Activated T-cell treated with anti-CD3 and anti-CD28 coated beads, Interleukin-2, amount 50 U/mL, for 48 hours (primary cell): ENCODE data around the gene B4GALNT4.
"Not testable (repeated sequence)": the region's sequence is repeated elsewhere in the genome, so short reads cannot be mapped to it uniquely, and the experiment has no call there.

Experiments
- DNase-seq, 2 experiments: peaks; one replicate each; pipeline ENCODE4 v3.0.0-alpha.2; 2020

The B4GALNT4 gene

GRCh38 chr11:336659-337198 is 32.6 kb upstream of the B4GALNT4 start:
- no peak for DNase-seq

DNA sequence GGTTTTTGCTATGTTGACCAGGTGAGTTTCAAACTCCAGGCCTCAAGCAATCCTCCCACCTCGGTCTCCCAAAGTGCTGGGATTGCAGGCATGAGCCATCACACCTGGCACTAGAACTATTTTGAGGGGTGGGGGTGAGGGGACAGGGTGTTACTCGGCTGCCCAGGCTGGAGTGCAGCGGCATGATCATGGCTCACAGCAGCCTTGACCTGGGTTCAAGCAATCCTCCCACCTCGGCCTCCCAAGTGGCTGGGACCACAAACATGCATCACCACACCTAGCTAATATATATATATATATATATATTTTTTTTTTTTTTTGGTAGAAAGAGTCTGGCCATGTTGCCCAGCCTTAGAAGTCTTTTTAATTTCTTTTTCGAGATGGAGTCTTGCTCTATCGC is 31.6 kb upstream of the B4GALNT4 start:
- no peak for DNase-seq

GRCh38 chr11:339963-340362 is 29.3 kb upstream of the B4GALNT4 start:
- DNase-seq: no peak

GRCh38 chr11:340539-341512 is 28.5 kb upstream of the B4GALNT4 start:
- no peak for DNase-seq

DNA sequence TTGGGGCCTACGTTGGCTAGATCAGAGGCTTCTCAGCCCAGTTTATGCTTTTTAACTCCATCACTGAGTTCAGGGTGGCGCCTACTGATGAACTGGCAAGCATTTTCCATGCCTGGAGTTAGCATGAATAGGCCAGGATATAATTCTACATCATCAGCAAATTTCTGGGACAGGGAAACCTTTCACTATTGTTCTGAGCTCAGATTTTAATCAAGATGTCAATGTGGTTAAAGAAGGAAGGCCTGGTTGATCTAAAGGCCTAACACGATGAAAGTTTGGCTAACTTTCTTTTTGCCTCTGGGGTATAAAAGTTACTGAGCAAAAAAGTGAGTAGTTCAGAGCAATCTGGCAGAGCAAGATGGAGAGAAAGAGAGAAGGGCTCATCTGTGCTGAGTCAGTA is 27.0 kb upstream of the B4GALNT4 start:
- DNase-seq: no peak

- no peak for DNase-seq
Observed at GRCh38 chr11:344836-345578, 24.3 kb upstream of the B4GALNT4 start.

DNA sequence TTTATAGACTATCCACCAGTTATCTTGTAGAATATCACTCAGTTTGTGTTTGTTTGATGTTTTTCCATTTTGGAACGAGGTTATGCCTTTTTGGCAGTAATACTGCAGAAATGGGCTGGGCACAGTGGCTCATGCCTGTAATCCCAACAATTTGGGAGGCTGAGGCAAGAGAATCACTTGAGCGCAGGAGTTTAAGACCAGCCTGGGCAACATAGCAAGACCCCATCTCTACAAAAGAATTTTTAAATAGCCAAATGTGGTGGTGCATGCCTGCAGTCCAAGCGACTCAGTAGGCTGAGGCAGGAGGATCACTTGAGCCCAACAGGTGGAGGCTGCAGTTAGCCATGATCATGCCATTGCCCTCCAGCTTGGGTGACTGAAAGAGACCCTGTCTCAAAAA is 22.8 kb upstream of the B4GALNT4 start:
- no peak for DNase-seq

DNA sequence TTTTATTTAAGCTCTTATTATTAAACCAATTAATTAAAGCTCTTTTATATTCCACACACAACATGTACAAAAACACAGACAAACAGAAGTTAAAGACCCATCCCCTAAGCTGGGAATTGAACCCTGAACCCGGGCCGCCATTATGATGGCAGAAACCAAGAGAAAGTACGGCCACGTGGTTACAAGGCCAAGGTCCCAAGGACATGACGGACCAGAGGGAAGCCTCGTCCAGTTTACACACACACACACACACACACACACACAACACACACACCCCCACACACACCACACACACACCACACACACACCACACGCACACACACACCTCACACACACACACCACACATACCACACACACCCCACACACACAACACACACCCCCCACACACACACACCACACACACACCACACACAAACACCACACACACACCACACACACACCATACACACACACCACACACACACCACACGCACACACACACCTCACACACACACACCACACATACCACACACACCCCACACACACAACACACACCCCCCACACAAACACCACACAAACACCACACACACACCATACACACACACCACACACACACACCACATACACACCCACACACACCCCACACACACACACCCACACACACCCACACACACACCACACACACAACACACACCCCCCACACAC is 19.9 kb upstream of the B4GALNT4 start:
- DNase-seq: not testable (repeated sequence)

GRCh38 chr11:350033-350722 is 19.1 kb upstream of the B4GALNT4 start:
- not testable (repeated sequence) for DNase-seq

DNA sequence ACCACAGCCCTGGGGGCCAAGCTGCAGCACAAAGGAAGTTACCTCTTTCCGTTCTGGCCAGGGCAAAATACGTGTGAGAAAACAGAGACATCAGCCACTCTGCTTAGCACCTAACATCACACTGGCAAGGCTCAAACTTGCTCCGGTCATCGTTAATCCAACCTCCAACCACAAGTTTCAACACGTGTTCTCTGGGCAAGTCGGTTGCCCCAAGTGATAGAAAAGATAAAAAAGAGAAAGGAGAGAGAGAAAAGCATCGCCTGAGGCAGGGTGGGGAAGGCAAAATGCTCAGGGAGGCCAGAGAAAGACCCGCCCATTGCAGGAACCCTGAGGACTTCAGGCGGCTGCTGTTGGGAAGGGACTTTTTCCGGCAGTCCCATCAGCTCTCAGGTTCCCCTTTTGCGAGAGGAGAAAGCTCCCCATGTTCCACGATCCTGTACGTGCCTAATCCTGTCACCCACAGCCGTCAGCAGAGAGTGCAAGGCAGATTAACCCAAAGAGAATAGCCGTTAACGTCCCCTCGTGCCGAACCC is 18.5 kb upstream of the B4GALNT4 start:
- DNase-seq: no peak

DNA sequence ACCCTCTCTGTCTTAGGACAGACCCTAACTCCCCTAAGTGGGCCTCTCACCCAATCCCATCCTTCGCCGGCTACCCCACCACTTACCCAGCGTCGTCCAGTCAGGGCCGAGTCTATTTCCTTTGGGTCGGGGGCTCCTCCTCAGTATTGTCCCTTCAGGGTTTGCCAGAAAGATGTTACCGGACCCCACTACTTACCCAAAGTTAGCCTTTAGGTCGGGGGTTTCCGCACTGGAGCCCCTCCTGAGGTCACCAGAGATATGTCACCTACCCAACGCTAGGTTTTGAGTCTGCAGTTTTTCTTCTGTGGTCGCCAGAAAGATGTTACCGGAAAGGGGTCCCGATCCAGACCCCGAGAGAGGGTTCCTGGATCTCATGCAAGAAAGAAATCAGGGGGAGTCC is 17.9 kb upstream of the B4GALNT4 start:
- no peak for DNase-seq

GRCh38 chr11:352456-353031 is 16.8 kb upstream of the B4GALNT4 start:
- no peak for DNase-seq

DNA sequence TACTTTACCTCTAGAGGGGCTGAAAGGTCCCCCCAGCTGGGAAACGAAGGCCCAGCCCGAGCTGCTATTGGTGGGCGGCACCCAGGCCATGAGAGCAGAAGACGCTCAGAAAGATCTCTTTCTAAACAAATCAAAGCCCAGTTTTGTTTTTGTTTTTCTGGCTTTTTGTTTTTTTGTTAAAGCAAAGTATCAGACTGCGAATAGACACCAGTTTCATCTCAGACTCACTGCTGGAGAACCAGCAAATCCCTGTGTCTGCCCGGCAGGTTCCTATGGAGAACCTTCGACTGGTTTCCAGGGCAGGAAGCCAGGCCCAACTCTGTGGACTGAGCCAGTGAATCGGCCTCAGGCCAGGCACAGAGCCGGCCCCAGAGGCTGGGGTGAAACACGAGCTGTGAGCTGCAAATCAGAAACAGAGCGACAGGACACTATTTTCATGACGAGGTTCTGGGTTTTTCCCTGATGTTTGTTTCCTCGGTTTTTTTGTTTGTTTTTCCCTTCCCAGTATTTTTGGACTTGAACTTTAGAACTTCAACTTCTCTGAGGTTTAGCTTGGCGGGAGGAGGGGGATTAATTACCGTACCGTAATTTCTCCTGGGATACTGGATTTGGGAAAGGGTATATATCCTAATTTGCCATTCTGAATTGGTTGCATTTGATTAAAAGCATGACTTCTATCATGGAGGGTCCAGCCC is 16.0 kb upstream of the B4GALNT4 start:
- no peak for DNase-seq

DNA sequence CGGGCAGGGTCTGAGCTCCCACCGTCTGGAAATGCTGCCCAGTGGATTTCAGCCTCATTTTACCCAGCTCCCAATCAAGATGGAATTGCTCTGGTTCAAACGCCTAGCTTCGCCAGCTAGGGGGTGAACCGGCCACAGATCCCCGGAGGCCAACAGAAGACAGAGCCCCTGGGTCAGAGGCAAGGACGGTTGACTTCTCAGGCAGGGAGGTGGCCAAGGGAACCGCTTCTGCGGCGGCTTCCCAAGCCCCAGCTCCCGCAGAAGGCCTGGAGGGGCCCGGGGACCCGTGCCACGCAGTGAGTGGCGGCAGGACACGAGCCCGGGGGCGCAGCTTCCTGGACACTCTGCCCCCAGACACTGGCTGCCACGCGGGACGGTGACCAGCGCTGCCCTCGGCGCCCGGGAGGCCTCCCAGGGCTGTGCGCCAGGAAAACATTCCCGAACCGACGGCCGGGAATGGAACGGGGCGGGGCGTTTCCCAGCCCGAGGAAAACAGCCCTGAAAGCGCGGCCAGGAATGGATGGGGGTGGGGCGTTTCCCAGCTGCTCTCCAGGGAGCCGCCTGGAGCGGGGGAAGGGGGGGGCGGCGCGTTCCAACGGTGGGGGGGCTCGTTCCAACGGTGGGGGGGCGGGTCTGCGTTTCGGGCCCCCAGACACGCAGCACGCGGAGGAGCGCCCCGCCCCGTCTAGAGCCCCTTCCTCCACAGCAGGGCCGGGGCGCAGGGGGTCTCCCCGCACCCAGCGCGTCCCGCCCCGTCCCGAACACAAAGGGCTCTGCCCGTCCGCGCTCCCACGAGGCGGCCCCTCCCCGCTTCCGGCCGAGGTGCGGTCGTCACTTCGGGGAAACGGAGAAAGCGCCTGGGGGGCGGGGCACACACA is 13.5 kb upstream of the B4GALNT4 start:
- DNase-seq: peak; percentile 91

DNA sequence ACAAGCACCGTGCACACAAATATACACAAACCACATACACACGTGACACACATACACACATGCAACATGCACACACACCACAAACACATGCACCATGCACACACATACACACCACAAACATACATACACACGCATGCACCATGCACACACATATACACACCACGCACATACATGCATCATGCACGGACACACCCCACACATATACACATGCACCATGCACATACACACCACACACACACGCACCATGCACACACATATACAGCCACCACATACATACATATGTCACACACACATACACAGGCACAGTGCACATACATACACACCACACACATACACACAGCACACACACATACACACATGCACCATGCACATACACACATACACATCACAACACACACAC is 12.7 kb upstream of the B4GALNT4 start:
- no peak for DNase-seq

DNA sequence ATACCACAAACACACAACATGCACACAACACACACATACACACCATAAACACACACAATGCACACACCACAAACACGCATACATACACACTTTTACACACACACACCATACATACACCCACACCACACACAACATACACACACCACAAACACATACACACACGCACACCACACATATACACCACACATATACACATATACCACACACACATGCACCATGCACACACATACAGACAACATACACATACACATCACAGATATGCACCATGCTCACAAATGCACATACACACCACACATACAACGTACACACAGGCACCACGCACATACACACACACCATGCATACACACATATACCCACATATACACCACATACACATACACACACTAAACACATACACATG is 11.7 kb upstream of the B4GALNT4 start:
- DNase-seq: no peak

DNA sequence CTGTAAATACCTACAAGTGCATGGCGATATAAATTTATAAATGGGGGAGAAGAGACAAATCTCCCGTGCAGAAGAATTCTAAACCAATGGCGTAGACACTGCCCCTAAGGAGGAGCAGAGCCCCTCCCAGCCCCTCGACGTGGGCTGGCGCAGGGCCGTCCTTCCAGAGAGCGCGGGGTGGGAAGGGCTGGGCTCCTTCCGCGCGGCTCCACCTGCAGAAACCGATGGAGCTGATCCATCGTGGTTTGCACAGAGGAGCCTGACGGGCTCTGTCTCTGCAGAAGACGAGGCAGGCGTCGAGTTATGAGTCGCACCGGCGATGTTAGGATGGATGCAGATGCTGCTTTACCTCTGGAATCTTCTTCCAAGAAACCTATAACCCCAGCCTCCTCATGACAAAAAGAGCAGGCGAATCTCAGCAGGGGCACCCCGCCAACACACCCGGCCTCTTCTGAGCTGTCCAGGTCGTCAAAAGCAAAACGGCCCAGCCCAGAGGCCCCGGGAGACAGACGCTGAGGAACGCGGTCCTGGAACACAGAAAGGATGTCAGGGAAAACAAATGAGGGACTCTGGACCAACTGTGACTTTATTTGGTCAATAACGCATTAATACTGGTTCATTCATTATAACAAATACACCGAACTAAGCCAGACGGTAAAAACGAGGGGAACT is 11.0 kb upstream of the B4GALNT4 start:
- DNase-seq: no peak

GRCh38 chr11:359181-359714 is 10.1 kb upstream of the B4GALNT4 start:
- DNase-seq: peak in 1 of 2 experiments; percentile 40
